GM20000 (cell line): ENCODE measurements around the gene PLPPR1.

Source experiments
- DNase-seq: peaks from one replicate; pipeline ENCODE4 v3.0.0; 2012; ENCODE audit warnings: low spot score
- TF ChIP-seq, protein P1 (sequence below): IDR thresholded peaks from 2 replicates; pipeline ENCODE4 v1.5.1; 2012; ENCODE audit warnings: mild to moderate bottlenecking, control low read depth; ENCODE audit errors: extremely low read depth, missing control alignments

PLPPR1 gene

DNA sequence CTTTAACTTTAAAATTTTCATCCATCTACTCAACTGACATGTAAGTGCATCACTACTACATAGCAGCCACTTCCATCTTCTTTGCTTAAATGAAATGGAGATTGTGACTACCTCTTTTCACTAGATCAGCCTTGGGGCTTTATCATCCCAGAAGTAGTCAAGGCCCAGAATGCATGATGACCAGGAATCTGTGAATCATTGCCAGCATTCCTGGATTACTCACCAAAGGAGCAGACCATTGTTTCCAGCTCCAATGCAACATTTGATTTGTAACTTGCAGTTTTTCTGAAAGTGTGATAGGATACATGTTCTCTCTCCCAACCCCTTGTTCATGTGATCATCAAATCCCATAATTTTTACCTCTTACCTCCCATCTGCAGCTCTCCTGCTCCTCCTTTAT lies 65.1 kb downstream of the PLPPR1 start:
- DNase-seq: no peak
- TF ChIP-seq, protein P1, sequence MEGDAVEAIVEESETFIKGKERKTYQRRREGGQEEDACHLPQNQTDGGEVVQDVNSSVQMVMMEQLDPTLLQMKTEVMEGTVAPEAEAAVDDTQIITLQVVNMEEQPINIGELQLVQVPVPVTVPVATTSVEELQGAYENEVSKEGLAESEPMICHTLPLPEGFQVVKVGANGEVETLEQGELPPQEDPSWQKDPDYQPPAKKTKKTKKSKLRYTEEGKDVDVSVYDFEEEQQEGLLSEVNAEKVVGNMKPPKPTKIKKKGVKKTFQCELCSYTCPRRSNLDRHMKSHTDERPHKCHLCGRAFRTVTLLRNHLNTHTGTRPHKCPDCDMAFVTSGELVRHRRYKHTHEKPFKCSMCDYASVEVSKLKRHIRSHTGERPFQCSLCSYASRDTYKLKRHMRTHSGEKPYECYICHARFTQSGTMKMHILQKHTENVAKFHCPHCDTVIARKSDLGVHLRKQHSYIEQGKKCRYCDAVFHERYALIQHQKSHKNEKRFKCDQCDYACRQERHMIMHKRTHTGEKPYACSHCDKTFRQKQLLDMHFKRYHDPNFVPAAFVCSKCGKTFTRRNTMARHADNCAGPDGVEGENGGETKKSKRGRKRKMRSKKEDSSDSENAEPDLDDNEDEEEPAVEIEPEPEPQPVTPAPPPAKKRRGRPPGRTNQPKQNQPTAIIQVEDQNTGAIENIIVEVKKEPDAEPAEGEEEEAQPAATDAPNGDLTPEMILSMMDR: no peak

DNA sequence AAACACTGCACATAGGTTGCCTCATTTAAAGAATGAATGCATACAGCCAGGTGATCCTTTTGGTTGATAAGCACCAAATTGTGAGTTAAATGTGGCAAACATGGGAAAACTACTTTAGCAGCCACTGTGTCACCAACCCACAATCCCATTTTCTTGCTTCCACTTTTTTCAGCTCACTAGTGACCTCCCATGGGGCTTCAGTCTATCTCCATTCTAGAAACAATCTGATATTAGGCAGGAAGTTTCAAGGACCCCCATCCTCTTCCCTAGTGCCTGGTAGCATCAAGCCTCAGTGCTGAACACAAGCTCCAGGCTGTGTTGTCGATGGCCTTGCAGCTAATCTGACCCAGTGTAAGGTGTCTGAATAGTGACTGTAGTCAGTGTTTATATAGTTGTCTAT lies 66.2 kb downstream of the PLPPR1 start:
- DNase-seq: no peak
- TF ChIP-seq, protein P1: no peak

DNA sequence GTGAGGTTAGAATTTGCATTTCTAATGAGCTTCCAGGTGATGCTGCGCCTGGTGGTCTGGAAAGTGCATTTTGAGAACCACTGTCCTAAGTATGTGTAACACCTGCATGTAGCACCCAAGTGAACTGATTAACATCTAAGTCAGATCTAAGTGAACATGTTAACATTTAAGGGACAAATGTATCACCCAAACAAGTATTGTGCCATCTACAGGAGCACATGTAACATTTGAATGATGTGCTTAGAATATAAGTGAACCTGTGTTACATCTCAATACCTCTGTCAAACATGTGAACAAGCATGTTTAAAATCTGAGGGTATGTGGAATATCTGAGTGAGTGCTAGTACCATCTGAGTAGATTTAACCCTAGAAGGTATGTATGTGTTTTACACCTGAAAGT lies 68.7 kb downstream of the PLPPR1 start:
- TF ChIP-seq, protein P1: no peak
- no peak for DNase-seq

DNA sequence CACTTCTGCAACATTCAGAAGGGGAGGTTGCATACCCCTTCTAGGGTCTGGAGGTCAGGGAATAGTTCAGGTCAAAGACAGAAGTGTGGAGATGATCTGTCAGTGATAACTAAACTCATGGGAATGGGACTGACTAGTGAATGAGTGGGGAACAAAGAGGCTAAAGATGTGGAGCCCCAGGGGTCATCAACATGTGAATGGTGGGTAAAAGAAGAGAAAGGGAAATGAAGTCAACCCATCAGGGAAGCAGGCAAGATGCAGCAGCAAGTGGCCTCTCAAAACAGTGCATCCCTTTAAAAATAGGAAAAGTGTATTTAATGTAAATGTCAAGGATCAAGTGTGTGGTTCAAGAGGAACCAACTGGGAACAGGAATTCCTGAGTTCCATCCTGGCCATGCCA lies 69.9 kb downstream of the PLPPR1 start:
- DNase-seq: no peak

DNA sequence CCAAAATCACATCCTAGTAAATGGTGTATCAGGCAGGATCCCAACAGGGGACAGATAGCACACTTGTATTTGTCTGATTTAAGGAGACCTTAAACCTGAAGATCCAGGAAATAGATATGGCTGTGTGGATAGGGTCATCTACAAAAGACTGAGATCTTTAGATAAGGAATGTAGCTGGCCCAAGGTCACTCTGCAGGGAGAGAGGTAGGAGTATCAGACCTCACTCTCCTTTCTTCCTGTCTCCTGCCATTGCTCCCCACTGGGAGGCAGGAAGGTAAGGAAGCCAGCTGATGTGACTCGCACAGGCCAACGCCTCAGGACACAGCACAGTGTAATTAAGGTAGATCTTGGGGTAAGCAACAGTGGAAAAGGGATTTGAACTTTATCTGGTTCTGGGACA lies 85.8 kb downstream of the PLPPR1 start:
- DNase-seq: no peak
- TF ChIP-seq, protein P1: no peak

More for the DNA sequence above, 69.9 kb downstream of the PLPPR1 start:
- TF ChIP-seq, protein P1: no peak

DNA sequence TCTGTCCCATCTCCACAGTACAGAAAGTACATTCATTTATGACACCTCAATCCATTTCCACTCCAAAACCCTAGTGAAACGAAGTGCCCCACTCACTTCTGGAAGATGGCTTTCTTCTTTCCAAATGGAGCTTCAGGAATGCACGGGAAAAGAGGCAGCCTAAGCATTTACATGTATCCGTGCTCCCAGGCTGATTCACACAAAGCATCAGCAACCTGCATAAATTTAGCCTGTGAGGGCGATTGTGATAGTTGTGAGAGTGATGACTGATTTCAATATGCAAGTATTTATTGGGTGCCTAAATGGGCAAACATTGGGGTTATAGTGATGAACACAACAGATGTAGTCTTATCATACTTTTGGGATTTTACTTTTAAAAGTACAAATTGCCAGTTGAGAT lies 86.6 kb downstream of the PLPPR1 start:
- TF ChIP-seq, protein P1: no peak
- DNase-seq: no peak

DNA sequence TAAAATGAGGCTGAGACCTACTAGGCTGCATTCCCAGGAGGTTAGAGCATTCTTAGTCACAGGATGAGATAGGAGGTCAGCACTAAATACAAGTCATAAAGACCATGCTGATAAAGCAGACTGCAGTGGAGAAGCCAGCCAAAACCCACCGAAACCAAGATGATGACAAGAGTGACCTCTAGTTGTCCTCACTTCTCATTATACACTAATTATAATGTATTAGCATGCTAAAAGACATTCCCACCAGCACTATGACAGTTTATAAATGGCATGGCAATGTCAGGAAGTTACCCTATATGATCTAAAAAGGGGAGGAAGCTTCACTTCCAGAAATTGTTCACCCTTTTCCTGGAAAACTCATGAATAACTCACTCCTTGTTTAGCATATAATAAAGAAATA lies 88.6 kb downstream of the PLPPR1 start:
- TF ChIP-seq, protein P1: no peak
- no peak for DNase-seq
